K562 (cell line): ENCODE data around the gene RIIAD1. TPM values are rescaled to one million over a fixed set of nuclear protein-coding genes. Genes with fewer than 3 reads are reported as not detected.
A peak's percentile ranks its signal among the peaks of the same experiment; 100 is the strongest.

Source experiments
- ATF7 ChIP-seq: fragments of 450-650 bp; IDR thresholded peaks from 2 replicates; pipeline ENCODE4 v1.7.1; 2014; ENCODE audit warnings: mild to moderate bottlenecking, moderate library complexity
- CEBPB ChIP-seq: fragments of 450-650 bp; IDR thresholded peaks from 2 replicates; pipeline ENCODE4 v1.6.1; 2016; ENCODE audit warnings: missing genetic modification characterization, missing compliant biosample characterization
- EP300 ChIP-seq: IDR thresholded peaks from 2 replicates; pipeline ENCODE4 v1.6.1; 2012; ENCODE audit warnings: low read length, improper control_type of control experiment
- GMEB1 ChIP-seq: fragments of 250-450 bp; sonication (Bioruptor Pico); IDR thresholded peaks from 2 replicates; pipeline ENCODE4 v1.4.0; 2020; ENCODE audit warnings: mild to moderate bottlenecking
- GTF2A2 ChIP-seq: IDR thresholded peaks from 2 replicates; pipeline ENCODE4 v1.6.1; 2016; ENCODE audit warnings: mild to moderate bottlenecking, missing genetic modification characterization, missing compliant biosample characterization
- HNRNPLL ChIP-seq: fragments of 200-400 bp; formaldehyde crosslinking; IDR thresholded peaks from 2 replicates; pipeline ENCODE4 v1.6.1; 2017; ENCODE audit warnings: low read length, low read depth, mild to moderate bottlenecking; ENCODE audit not compliant: poor library complexity, severe bottlenecking
- JUNB ChIP-seq: fragments of 450-650 bp; formaldehyde crosslinking; conservative IDR thresholded peaks from 2 replicates; pipeline ENCODE4 v1.4.0; 2020; ENCODE audit warnings: mild to moderate bottlenecking
- MCM3 ChIP-seq: fragments of 450-650 bp; IDR thresholded peaks from 2 replicates; pipeline ENCODE4 v1.6.1; 2016
- NFIC ChIP-seq: fragments of 450-650 bp; IDR thresholded peaks from 2 replicates; pipeline ENCODE4 v1.6.1; 2017; ENCODE audit warnings: mild to moderate bottlenecking, inconsistent platforms
- POLR2AphosphoS2 ChIP-seq: IDR thresholded peaks from 2 replicates; pipeline ENCODE4 v1.6.1; 2012; ENCODE audit warnings: low read length, improper control_type of control experiment
- POU5F1 ChIP-seq: fragments of 150-350 bp; IDR thresholded peaks from 2 replicates; pipeline ENCODE4 v1.6.1; 2014; ENCODE audit warnings: borderline replicate concordance, low read length, low read depth, mild to moderate bottlenecking; ENCODE audit not compliant: partially characterized antibody
- SMAD2 ChIP-seq: fragments of 150-350 bp; IDR thresholded peaks from 2 replicates; pipeline ENCODE4 v1.6.1; 2014; ENCODE audit warnings: low read depth, mild to moderate bottlenecking, low read length
- TBL1XR1 ChIP-seq, 2 experiments: IDR thresholded peaks; 2 replicates each; pipeline ENCODE4 v1.6.1; 2012; ENCODE audit warnings: improper control_type of control experiment in 2 of 2, low read length in 2 of 2, mild to moderate bottlenecking in 1 of 2
- TEAD4 ChIP-seq, 2 experiments: sonication (generic) in 1 of 2; formaldehyde crosslinking in 1 of 2; IDR thresholded peaks; 2 replicates each; pipeline versions ENCODE4 v1.6.1 to v1.8.0; 2012 to 2022; ENCODE audit warnings: borderline replicate concordance in 1 of 2, inconsistent platforms in 1 of 2, low read length in 1 of 2, mild to moderate bottlenecking in 1 of 2, missing genetic modification reagents in 1 of 2
- U2AF2 ChIP-seq: fragments of 200-400 bp; formaldehyde crosslinking; optimal IDR thresholded peaks from 2 replicates; pipeline ENCODE3; 2017; ENCODE audit warnings: low read depth, mild to moderate bottlenecking, low read length
- ZBTB8A ChIP-seq: fragments of 450-650 bp; IDR thresholded peaks from 2 replicates; pipeline ENCODE4 v1.6.1; 2018; ENCODE audit warnings: mild to moderate bottlenecking, moderate library complexity; ENCODE audit not compliant: partially characterized antibody
- ZHX1 ChIP-seq: fragments of 150-350 bp; conservative IDR thresholded peaks from 2 replicates; pipeline ENCODE4 v1.6.1; 2014; ENCODE audit warnings: low read length
- ZNF175 ChIP-seq: fragments of 200-800 bp; sonication (Bioruptor generic); IDR thresholded peaks from 2 replicates; pipeline ENCODE4 v1.6.1; 2016; ENCODE audit warnings: low read depth, mild to moderate bottlenecking, missing genetic modification characterization, missing compliant biosample characterization
- ZNF184 ChIP-seq: sonication (generic); formaldehyde crosslinking; IDR thresholded peaks from 2 replicates; pipeline ENCODE4 v1.5.0; 2020; ENCODE audit warnings: missing genetic modification reagents
- ZNF212 ChIP-seq: fragments of 450-650 bp; formaldehyde crosslinking; IDR thresholded peaks from 2 replicates; pipeline ENCODE4 v1.4.0; 2020; ENCODE audit warnings: mild to moderate bottlenecking
- ZNF354B ChIP-seq: fragments of 250-450 bp; sonication (Bioruptor Pico); IDR thresholded peaks from 2 replicates; pipeline ENCODE4 v1.4.0; 2020
- ZNF512 ChIP-seq: IDR thresholded peaks from 2 replicates; pipeline ENCODE4 v1.6.1; 2016; ENCODE audit warnings: missing genetic modification characterization, missing compliant biosample characterization
- ZNF551 ChIP-seq: fragments of 250-450 bp; sonication (Bioruptor Pico); IDR thresholded peaks from 2 replicates; pipeline ENCODE4 v1.5.0; 2021; ENCODE audit warnings: mild to moderate bottlenecking, moderate library complexity
- polyA plus RNA-seq, 8 experiments: library from polyadenylated mRNA; depleted of rRNA in 4 of 8; stranded (reverse) in 5 of 8; unstranded in 3 of 8; fragments of >200 nt; fragmentation: Nextera tagmentation in 2 of 8; fragmentation: Illumina TruSeq in 1 of 8; extraction: Ambion mirVana in 2 of 8; extraction: Trizol in 1 of 8; gene quantifications; 2 replicates each; pipeline versions ENCODE4 v1.2.1 to v1.2.3, GENCODE V29; 2011 to 2014; ENCODE audit warnings: inconsistent platforms in 1 of 8, missing spikeins in 1 of 8
- total RNA-seq, 7 experiments: library from RNA; depleted of rRNA in 6 of 7; stranded (reverse); fragments of >200 nt in 6 of 7; fragmentation: Illumina TruSeq in 2 of 7; extraction: Trizol in 2 of 7; gene quantifications; 2 replicates each; pipeline versions ENCODE4 v1.2.1 to v1.2.3, GENCODE V29; 2011 to 2021; ENCODE audit warnings: low replicate concordance in 1 of 7

Gene RIIAD1
- total and polyA plus RNA-seq, 9 of the 15 experiments (the other 6 are each of a cell fraction or from before 2014, with no cell fraction given), result not detected

- TF ChIP-seq ATF7 (peak; percentile 57; the same call in 1 of the 2 replicates), GTF2A2 (tag) (no peak), U2AF2 (no peak), EP300 (peak; percentile 47; the same call in 1 of the 2 replicates), TBL1XR1 (IDR thresholded peaks at IDR 0.05; ENCODE audit: low read length in 2 of 2) (0 out of 4 replicates have a peak, but pooled peaks of 1 of the 2 experiments have one; percentile 20), GMEB1 (CRISPR knock-in tag) (no peak), ZNF512 (tag) (peak; percentile 75), POLR2AphosphoS2 (no peak), ZHX1 (no peak), JUNB (no peak), ZNF212 (no peak), SMAD2 (no peak), HNRNPLL (no peak), ZNF551 (no peak), ZNF184 (no peak), POU5F1 (no peak), ZNF175 (no peak), ZBTB8A (no peak), MCM3 (no peak), CEBPB (tag) (no peak), ZNF354B (CRISPR knock-in tag) (no peak), NFIC (peak; percentile 36; the same call in 1 of the 2 replicates), TEAD4 (IDR thresholded peaks at IDR 0.05; ENCODE audit: low read length) (peak; percentile 63), TEAD4 (CRISPR knock-in tag; IDR thresholded peaks at IDR 0.05; ENCODE audit: borderline replicate concordance) (no peak)
Observed at GRCh38 chr1:151716771-151717631, 4.3 kb upstream of the RIIAD1 start, which contains the start of gene CELF3 (continued).
